HG03064 (cell line): ENCODE measurements around the gene RASA4.
"Not testable (repeated sequence)": the region's sequence is repeated elsewhere in the genome, so short reads cannot be mapped to it uniquely, and the experiment has no call there.

Experiments
- ATAC-seq: cut with Tn5 transposase; IDR thresholded peaks from one replicate; pipeline ENCODE4 v1.9.1; 2021; ENCODE audit warnings: low read depth; ENCODE audit not compliant: unreplicated experiment

Gene RASA4

GRCh38 chr7:102616507-102617125 is at the start of gene RASA4:
Gene RASA4, minus strand, starts transcription at chr7:102616756. Its CDS starts 67 bp downstream, at chr7:102616689.
- ATAC-seq, result peak; percentile 53

GRCh38 chr7:102664765-102665164 is 48.2 kb upstream of the RASA4 start:
- not testable (repeated sequence) for ATAC-seq

GRCh38 chr7:102649924-102650323 is 33.4 kb upstream of the RASA4 start, which contains the start of gene SPDYE2B:
Gene SPDYE2B, plus strand, starts transcription at chr7:102650319. Its CDS starts 2,030 bp downstream, at chr7:102652349.
- ATAC-seq, result not testable (repeated sequence)

- ATAC-seq, result not testable (repeated sequence)
Measured at GRCh38 chr7:102647813-102648212, 31.3 kb upstream of the RASA4 start.

- ATAC-seq, result not testable (repeated sequence)
Measured at GRCh38 chr7:102643404-102643803, 26.8 kb upstream of the RASA4 start.

GRCh38 chr7:102642691-102643090 is 26.1 kb upstream of the RASA4 start, which contains the start of gene UPK3BL1:
Gene UPK3BL1, minus strand, starts transcription at chr7:102642791. Its CDS starts 50 bp downstream, at chr7:102642741.
- not testable (repeated sequence) for ATAC-seq

GRCh38 chr7:102638848-102639247 is 22.3 kb upstream of the RASA4 start:
- ATAC-seq, result not testable (repeated sequence)

- ATAC-seq, result not testable (repeated sequence)
Measured at GRCh38 chr7:102636956-102637355, 20.4 kb upstream of the RASA4 start.

GRCh38 chr7:102635354-102635753 is 18.8 kb upstream of the RASA4 start:
- not testable (repeated sequence) for ATAC-seq

- not testable (repeated sequence) for ATAC-seq
Measured at GRCh38 chr7:102634299-102634698, 17.7 kb upstream of the RASA4 start.

- not testable (repeated sequence) for ATAC-seq
Measured at GRCh38 chr7:102630622-102631021, 14.1 kb upstream of the RASA4 start.

GRCh38 chr7:102627271-102627904 is 10.8 kb upstream of the RASA4 start:
- ATAC-seq, result not testable (repeated sequence)

GRCh38 chr7:102618122-102618521 is 1.6 kb upstream of the RASA4 start:
- ATAC-seq, result not testable (repeated sequence)

- ATAC-seq, result not testable (repeated sequence)
Measured at GRCh38 chr7:102615930-102616329, 626 bp downstream of the RASA4 start.

GRCh38 chr7:102614873-102615272 is 1.7 kb downstream of the RASA4 start:
- ATAC-seq, result not testable (repeated sequence)

GRCh38 chr7:102614346-102614697 is 2.2 kb downstream of the RASA4 start:
- ATAC-seq, result peak; percentile 19

GRCh38 chr7:102613575-102614345 is 2.8 kb downstream of the RASA4 start:
- peak; percentile 57 for ATAC-seq

- not testable (repeated sequence) for ATAC-seq
Measured at GRCh38 chr7:102611675-102612325, 4.8 kb downstream of the RASA4 start.

GRCh38 chr7:102611013-102611674 is 5.4 kb downstream of the RASA4 start:
- peak; percentile 39 for ATAC-seq

- not testable (repeated sequence) for ATAC-seq
Measured at GRCh38 chr7:102610441-102610840, 6.1 kb downstream of the RASA4 start.
